Mesenteric fat pad (tissue), 1 donor: ENCODE results near the gene ZNF444. TPM values are rescaled to one million over a fixed set of nuclear protein-coding genes. Genes with fewer than 3 reads are reported as not detected.
"Not testable (repeated sequence)": the region's sequence is repeated elsewhere in the genome, so short reads cannot be mapped to it uniquely, and the experiment has no call there.

Source experiments
- DNase-seq: peaks from one replicate; pipeline ENCODE4 v3.0.0-alpha.2; 2020; ENCODE audit warnings: low spot score
- total RNA-seq: library from RNA; stranded (reverse); fragmentation: NEBNext Ultra II Directional; extraction: Animal tissue kit (Norgen Biotek cat#: 25700); gene quantifications from one replicate; pipeline ENCODE4 v1.2.1, GENCODE V29; 2021
- donor health status: DM: yes; HTN: yes; CAD: no.

ZNF444 gene
- total RNA-seq, 1 donor from 2014 or later, result 17.3 TPM

DNA sequence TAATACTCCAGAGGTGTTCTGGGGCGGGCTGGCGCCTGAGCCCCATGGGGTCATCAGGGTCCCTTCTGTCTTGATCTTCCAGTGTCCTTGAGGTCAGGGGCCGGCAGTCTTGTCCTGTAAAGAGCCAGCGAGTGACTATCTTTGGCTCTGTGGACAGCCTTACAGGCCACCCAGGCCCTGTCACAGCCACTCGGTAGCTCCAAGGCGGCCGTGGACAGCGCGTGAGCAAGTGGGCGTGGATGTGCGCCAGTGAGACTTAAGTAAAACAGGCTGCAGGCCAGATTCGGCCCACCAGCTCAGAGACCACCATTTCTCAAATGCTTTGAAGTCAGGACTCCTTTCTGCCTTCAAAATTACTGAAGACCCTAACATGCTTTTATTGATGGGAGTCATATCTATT, 3.7 kb downstream of the ZNF444 start:
- DNase-seq, result no peak

DNA sequence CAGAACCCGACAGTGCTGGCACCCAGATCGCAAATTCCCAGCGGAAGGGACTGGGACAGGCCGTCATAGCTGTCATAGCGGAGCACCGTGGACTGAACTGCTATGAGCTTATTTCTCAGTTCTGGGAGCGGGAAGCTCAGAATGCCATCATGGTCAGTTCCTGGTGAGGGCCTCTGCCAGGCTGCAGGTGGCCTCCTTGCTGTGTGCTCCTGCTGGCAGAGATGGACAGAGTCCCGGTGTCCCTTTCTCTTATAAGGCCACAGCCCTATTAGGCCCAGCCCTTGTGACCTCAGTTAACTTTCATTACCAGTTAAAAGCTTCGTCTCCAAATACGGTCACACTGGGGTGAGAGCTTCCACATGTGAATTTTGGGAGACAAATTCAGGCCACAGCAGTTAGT, 4.6 kb downstream of the ZNF444 start:
- DNase-seq, result no peak

DNA sequence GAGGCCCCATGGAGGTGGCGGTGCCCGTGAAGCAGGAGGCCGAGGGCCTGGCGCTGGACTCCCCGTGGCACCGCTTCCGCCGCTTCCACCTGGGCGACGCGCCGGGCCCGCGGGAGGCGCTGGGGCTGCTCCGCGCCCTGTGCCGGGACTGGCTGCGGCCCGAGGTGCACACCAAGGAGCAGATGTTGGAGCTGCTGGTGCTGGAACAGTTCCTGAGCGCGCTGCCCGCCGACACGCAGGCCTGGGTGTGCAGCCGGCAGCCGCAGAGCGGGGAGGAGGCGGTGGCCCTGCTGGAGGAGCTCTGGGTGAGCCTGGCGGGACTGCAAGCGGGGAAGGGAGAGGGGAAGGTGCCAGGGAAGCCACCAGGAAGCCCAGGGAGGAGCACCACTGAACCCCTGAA, 5.8 kb downstream of the ZNF444 start:
- no peak for DNase-seq

DNA sequence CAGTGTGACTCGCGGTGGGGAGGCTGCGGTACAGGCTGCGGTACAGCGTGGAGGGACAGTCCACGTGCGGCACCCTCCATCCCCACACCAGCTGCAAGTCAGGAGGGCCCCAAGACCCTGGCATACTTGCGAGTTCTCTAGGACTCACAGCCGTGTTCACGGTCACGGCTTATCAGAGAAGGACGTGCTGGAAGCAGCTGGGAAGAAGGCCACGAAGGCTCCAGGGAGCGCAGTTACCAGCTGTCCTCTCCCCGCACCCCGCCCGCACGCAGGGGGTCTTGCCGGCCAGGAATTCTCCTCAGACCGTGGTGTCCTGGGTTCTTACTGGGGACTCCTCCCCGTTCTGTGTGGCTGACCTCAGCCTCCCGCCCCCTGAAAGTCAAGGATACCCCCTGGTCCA, 6.2 kb downstream of the ZNF444 start:
- no peak for DNase-seq

DNA sequence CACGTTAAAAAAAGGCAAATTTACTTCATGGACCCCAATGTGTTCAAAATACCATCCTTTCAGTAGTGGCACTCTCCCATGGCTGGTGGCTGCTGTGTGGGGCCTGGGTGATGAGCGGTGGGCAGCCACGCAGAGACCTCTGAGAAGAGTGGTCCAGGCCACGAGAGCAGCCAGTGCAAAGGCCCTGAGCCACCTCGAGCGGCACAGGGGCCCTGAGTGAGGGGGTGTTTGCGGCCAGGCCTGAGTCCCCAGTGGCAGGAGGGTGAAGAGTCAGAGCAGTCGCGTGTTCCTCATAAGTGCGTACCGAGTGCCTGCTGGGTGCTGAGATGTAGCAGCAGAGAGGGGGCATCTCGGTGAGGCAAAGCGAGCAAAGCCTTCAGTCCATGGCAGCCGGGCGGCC, 7.0 kb downstream of the ZNF444 start:
- no peak for DNase-seq

DNA sequence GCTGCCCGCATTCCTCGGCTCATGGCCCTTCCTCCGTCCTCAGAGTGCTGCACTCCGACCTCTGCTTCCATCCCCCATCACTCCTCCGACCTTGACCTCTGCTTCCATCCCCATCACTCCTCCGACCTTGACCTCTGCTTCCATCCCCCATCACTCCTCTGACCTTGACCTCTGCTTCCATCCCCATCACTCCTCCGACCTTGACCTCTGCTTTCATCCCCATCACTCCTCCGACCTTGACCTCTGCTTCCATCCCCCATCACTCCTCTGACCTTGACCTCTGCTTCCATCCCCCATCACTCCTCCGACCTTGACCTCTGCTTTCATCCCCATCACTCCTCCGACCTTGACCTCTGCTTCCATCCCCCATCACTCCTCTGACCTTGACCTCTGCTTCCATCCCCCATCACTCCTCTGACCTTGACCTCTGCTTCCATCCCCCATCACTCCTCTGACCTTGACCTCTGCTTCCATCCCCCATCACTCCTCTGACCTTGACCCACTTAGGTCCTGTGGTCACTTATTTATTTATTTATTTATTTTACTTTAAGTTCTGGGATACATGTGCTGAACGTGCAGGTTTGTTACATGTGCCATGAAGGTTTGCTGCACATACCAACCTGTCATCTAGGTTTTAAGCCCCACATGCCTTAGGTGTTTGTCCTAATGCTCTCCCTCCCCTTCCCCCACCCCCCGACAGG, 8.0 kb downstream of the ZNF444 start:
- DNase-seq, result not testable (repeated sequence)

DNA sequence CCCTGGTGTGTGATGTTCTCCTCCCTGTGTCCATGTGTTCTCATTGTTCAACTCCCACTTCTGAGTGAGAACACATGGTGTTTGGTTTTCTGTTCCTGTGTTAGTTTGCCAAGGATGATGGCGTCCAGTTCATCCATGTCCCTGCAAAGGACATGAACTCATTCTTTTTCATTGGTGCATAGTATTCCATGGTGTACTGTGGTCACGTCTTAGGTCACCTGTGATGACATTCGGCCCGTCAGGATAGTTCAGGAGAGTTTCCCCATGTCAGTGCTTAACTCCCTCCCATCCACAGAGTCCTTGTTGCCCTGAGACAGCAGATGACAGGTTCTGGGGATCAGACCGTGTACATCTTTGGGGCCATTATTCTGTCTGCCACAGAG, 8.6 kb downstream of the ZNF444 start:
- DNase-seq, result no peak

DNA sequence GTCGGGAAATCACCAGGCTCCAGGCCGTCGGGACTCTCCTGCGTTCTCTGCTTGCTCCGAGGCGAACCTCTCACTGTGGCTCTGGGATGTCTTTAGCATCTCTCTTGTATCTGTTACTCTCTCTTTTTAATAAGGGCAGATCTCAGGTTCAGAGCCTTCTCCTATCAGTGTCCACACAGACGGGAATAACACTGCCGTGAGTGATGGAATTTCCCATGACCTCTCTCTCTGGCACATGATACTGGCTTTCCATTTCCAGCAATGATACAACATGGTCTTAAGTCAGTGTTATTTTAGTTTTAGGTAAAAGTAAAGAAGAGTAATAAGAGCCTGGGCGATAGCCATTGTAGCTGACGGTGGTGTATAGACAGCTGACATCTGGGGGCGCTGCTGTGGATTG, 9.3 kb downstream of the ZNF444 start:
- no peak for DNase-seq

DNA sequence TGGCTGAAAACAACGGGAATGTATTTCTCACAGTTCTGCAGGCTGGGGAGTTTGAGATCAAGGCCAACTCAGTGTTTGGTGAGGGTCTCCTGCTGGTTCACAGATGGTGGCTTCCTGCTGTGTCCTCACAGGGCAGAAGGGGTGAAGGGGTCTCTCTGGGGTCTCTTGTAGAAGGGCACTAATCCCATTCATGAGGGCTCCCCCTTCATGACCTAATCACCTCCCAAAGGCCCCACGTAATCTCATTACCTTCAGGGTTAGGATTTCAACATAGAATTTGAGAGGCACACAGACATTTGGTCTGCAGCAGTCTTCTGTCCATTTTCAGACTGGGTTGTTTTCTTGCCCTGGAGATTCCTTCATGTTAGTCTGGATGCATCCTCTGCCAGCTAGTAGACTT, 11.6 kb downstream of the ZNF444 start:
- no peak for DNase-seq

DNA sequence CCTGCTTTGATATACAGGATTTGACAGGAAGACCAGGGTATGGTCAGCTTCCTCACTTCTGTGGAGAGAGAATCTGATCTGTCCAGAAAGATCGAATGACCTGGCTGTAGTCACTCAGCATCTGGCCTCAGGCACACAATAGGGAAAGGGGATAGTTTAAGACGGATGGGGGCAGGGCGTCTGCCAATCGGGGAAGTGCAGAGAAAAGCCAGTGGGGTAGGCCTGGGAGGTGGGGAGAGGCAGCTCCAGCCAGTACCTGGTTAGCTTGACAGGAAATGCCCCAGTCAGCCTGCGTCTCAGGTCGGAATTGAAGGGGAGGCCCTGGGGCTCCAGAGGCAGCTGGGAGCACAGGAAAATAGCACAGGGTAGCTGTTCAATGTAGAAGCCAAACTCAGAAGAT, 12.4 kb downstream of the ZNF444 start:
- DNase-seq, result no peak

DNA sequence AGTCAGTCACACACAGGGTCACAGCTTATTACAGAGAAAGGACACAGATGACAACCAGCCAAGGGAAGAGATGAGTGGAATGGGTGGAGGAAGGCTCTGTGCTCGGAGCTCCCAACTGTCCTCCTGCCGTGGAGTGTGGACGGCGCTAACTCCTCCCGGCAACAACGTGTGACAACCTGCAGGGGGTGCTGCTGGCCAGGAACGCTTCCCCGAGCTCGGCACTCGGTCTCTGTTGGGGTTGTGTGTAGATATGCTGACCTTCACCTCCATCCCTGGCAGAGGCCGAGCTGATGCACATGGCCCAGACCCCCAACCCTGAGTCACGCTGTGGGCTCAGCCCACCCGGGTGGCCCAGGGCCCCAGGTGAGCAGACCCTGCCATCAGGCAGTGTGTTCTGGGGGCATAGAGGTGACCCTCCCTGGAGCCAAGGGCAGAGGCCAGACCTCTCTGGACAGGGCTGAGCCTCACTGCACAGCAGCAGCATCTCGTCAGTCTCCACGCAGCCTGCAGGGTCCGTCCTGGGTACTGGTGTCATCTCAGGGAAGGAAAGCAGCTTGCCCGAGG, 14.1 kb downstream of the ZNF444 start:
- DNase-seq, result no peak

DNA sequence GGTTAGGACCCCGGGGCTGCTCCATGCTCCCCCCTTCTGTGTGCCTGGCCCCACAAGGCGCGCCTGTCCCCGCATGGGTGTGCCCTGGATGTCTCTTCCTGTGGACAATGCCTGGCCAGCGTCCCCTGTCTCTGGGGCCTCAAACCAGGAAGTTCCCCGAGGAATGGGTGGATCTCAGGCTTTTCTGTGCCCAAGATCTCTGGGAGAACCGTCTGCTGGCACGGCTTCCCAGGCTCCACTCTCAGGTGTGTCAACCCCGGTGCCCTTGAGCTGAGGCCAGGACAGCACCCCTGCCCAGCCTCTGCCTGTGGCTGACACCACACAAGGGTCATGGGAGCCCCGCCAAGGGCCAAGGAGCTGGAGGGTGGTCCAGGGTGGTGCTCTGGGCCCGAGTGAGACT, 15.7 kb downstream of the ZNF444 start:
- no peak for DNase-seq

DNA sequence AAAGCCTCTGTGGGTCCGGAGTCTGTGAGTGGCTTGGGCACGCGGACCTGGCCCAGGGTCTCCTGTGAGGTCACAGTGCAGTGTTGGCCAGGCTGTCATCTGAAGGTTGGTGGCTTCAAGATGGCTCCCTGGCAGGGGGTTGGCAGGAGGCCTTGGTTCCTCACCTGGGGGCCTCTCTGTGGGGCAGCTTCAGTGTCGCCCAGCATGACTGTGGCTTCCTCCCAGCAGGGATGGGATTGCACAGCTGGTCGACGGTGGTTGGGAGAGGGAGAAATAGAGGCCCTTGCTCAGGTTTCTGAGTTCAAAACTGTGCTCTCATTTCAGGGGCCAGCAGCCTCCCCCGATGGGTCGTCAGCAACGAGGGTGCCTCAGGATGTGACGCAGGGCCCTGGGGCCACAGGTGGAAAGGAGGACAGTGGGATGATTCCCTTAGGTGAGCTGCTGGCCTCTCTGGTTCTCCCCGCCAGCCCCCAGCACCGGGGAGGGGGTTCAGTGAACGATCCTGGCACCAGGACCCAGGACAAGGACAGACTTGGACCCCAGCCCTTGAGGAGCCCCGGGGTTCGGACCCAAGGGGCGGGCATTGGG, 17.2 kb downstream of the ZNF444 start:
- no peak for DNase-seq

DNA sequence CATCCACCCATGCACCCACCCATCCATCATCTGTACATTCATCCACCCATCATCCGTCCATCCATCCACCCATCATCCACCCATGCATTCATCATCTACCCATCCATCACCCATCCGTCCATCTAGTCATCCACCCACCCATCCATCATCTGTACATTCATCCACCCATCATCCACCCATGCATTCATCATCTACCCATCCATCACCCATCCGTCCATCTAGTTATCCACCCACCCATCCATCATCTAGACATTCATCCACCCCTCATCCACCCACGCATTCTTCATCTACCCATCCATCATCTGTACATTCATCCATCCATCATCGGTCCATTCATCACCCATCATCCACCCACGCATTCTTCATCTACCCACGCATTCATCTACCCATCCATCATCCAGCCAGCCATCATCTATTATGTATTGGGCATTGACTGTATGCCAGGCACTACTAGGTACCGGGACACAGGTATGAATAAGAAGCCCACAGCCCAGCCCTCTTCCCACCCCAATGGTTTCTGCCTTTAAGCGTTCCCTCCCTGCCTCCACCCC, 18.0 kb downstream of the ZNF444 start:
- DNase-seq, result no peak

DNA sequence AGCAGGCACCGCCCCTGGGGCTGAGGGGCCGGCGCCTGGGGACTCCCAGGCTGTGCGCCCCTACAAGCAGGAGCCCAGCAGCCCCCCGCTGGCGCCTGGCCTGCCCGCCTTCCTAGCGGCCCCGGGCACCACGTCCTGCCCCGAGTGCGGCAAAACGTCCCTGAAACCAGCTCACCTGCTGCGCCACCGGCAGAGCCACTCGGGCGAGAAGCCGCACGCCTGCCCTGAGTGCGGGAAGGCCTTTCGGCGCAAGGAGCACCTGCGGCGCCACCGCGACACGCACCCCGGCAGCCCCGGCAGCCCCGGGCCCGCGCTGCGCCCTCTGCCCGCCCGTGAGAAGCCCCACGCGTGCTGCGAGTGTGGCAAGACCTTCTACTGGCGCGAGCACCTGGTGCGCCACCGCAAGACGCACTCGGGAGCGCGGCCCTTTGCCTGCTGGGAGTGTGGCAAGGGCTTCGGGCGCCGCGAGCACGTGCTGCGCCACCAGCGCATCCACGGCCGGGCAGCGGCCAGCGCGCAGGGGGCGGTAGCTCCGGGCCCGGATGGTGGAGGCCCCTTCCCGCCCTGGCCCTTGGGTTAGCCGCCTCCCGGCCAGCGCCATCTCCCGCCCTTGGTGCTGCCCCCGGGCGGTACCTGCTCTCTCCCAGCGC, 18.7 kb downstream of the ZNF444 start:
- DNase-seq, result no peak

DNA sequence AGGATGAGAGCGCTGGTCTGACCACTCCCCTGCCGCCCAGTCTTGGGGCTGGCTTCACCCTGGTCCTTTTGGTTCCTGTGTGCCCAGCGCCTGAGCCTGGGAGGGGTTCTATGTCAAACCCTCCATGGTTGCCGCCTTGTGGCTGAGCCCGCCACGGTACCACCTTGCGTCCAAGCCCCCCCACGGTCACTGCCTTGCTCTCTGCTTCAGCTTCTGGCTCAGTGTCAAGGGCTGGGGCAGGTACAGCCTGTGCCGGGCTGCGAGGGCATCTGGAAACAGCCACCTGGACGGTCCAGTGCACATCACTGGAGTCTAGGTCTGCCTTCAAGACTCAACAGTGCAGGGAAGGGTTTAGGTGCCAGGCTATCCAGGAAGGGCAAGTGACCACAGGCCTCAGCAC, 20.4 kb downstream of the ZNF444 start:
- DNase-seq, result no peak

DNA sequence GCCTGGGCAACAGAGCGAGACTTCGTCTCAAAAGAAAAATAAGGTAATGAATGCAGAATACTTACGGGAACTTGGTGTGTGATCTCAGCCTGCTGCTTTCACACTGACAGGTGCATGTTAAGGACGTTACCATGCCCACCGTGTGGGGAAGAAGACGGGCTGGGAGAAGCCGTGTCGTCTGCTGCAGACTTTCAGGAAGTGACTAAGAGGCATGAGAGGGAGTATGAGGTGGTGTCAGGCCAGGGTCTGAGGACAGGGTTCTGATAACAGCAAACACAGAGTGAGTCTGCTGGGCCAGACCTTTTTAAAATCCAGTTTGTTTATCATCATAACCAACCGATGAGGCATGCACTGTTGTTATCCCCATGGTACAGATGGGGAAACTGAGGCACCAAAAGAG, 21.2 kb downstream of the ZNF444 start:
- DNase-seq, result no peak

DNA sequence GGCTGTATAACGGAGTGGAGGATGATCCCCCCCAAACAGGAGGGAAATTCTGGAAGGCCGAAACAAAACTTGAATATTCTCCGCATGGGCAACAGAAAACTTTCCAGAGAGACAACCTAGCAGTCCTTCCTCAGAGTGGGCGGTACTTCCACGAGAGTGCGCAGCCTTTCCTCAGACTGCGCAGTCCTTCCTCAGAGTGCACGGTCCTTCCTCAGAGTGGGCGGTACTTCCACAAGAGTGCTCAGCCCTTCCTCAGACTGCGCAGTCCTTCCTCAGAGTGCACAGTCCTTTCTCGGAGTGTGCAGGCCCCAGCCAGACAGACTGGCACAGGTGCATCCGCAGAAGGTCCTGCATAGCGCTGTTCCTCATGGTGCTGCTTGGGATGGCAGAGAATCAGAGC, 22.0 kb downstream of the ZNF444 start:
- no peak for DNase-seq

DNA sequence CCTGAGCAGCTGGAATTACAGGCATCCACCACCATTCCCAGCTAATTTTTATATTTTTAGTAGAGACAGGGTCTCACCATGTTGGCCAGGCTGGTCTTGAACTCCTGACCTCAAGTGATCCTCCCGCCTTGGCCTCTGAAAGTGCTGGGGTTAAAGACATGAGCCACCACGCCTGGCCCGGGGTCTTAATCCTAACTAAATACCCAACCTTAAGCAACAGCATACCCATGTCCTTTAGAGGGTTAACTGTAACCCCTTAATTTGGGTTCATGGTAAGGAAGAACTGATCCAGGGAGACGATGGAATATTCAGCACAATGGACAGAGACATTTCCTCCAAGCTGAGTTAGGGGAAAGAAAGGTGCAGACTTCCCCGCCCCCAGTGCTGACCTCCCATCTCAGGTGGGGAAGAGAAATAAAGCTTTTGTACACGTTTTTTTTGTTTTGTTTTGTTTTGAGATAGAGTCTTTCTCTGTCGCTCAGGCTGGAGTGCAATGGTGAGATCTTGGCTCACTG, 26.0 kb downstream of the ZNF444 start:
- no peak for DNase-seq

DNA sequence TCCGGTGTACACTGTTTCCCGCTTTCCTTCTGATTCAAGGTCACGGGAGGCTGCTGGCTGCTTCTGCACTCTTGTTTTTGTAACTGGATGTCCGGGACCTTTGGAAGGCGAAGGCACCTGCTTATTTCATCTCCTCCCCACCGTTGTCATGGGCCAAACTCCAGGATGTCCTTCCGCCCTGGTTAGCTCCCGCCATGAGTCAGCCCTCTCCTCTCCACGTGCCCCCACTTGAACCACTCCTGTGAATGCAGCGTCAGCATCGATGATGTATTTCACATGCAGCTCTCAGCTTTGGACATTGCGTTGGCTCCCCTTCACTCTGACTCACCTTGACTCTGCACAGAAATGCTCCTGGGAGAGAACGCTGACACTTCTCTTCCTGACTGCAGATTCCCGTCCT, 29.2 kb downstream of the ZNF444 start:
- no peak for DNase-seq

DNA sequence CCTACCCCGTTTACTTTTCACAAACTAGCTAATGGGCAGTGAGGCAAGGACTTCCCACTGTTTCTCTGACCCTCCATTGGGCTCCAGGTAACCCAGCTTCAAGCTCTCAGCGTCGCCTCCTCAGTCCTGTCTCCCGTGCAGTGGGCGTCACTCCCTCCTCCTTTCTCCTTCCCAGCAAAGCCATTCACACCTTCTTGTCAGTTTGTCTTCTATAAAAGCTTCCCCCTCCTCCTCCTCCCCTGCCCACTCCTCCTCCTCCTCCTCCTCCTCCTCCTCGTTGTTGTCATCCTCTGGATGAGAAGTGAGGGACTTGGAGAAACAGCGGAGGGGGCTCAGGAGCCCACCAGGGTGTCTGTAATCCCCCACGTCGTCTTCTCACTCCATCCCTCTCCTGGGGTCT, 33.0 kb downstream of the ZNF444 start:
- no peak for DNase-seq

DNA sequence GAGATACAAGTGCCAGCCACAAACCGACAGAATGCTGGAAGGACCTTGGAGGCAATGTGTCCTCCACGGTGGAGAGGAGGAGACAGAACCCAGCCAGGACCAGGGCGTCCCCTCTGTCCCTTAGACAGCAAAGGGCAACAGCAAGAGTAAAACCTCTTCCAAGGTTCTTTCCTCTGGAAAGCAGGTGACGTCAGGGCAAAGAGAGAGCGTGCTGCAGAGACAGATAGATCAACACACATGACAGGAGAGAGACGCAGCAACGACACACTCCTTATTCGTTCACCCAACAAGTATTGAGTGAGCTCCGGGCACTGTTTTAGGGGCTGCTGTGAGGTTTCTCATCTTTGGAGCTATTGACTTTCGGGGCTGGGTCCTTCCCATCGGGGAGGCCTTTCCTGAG, 33.5 kb downstream of the ZNF444 start:
- no peak for DNase-seq
